ENCODE data around the gene IL17B.

IL17B gene

DNA sequence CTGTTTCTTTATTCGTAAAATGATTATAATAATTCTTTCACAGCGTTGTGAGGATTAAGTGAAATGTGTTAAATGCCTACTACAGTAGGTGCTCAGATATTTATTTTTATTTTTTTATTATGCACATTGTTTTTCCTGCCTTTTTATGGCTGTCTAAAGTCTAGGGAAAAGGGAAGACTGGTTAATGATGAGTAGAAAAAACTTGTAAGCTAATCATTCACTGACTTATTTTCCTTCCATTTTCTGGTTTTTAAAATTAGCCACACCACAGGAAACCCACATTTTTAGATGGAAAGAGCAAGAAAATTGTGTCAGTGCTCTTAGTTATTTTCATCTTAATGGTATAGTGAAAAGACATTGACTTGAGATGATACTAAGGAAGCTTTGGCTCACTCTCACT, 25.2 kb downstream of the IL17B start:
- no peak for DNase-seq

DNA sequence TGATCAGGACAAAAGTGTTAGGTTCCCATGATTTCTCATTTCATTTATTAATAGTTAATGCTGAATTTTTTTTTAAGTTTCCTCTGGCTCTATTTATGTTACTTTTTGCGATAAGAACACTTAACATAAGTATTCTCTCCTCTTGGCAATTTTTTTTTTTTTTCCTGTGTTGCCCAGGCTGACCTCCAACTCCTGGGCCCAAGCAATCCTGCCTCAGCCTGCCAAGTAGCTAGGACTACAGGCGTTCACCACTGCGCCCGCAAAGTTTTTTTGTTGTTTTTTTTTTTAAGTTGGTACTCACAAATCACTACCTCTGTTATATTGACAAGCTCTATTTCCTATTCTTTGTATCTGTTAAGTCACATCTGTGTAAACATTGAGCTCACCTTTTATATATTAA, 26.9 kb downstream of the IL17B start:
- DNase-seq: no peak

DNA sequence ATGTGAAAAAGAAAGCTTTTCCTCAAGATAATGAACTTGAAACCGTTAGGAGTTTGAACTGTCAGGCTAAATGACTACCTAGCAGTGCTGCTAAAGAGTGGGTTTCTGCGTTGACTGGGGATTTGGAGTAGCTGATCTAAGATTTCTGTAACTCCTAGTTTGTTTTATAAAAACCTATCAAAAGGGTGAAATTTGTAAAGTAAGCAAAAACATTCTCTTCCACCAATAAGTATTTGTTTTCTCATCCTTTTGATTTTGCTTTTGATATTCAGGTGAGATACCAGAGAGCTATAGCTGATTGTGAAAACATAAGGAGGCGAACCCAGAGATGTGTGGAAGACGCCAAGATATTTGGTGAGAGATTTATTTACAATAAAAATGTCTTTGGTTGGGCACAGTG, 29.7 kb downstream of the IL17B start:
- no peak for DNase-seq

DNA sequence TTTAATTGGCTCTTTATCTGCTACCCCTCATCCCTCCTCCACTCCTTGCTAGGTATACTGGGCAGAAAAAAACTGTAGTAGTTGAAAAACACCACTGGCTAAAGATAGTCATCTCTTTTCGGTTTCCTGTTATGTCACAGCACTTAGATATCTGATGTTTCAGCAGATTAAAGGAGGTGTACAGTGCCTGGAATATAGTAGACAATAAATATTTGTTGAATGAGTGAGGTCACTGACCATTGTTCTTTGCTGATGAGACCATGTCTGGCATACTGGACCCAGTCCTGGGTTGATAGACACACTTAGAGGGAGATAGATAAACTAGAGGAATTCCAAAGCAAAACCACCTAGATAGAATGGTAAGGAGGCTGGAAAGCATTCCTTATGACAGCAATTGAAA, 30.6 kb downstream of the IL17B start:
- DNase-seq: no peak

DNA sequence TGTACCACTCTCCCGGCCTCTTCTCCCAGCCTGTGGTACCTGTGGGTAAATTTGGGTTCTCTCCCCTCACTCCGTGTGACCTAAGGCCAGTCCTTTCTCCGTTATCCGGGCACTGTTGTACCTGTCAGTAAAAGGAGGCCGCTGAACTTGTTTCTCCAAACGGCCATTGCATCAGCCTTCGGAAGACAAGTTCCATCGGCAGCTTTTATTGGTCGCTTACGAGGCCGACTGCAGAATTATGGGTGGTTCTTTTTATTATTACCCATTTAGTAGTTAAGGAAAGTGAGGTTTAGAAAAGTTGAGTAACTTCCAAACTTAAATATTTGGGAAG, 33.2 kb downstream of the IL17B start:
- DNase-seq: no peak

DNA sequence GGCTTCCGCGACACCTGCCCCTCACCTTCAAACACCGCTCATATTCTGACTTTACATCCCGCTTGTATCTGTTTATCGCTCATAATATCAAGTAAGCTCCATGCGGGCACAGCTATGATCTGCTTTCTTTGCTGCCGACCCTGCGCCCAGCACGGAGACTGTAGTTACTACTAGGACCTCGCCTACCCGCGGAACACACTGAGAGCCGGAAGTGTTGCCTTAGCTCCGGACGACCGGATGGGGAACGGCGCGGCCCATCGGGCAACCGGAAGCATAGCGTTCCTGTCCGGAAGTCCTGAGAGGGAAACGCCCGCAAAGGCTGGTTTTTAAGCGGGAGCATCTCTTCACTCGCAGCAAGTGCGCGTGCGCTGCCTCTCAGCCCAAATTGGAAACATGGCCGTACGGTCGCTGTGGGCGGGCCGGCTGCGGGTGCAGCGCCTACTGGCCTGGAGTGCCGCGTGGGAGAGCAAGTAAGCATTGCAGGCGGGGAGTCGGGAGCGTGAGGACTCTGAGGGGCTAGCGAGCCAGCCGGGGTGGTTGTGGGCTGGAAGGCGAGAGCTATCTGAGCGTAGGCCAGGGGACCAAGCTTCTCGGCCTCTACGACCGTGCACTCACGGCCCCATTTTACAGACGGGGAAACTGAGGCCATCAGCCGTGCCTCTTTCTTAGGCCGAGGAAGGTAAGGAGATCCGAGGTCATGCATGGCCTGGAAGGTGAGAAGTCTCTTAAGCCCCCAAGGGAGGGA, 33.8 kb downstream of the IL17B start, which contains the start of gene GRPEL2:
GRPEL2 (plus strand) TSS at position 353 of the 745 bp plus-strand sequence; CDS start at position 394, 41 bp downstream.
- DNase-seq: peak; percentile 98

DNA sequence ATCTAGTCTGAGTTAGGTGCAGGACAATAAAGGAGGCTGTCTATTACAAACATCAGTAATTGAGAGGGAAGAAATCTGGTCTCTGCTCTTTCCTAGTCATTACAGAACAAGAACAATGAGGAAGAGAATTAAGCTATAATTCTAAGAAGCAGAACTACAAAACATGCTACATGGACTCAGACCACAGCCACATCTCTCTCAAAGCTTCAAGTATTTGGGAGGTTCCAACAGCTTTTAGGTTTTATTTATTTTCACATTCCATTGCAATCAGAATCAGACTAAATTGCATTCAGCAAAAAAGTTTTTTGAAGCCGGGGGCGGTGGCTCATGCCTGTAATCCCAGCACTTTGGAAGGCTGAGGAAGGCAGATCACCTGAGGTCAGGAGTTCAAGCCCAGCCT, 34.9 kb downstream of the IL17B start:
- no peak for DNase-seq

DNA sequence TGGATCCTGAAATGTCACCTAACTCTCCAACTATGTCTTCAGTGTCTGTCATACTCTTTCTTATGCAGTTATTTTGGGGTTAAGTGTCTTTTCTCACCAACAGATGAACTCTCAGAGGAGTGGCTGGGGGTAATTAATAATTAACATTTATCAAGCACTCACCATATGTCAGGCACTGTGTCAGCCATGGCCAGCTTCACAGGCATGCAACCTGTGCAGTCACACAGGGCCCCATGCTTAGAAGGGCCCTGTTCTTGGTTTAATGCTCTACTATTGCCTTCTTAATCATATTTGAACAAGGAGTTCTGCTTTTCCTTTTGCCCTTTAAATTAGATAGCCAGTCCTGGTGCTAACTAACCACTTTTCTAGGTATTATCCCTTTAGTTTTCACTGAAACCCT, 37.2 kb downstream of the IL17B start:
- no peak for DNase-seq

DNA sequence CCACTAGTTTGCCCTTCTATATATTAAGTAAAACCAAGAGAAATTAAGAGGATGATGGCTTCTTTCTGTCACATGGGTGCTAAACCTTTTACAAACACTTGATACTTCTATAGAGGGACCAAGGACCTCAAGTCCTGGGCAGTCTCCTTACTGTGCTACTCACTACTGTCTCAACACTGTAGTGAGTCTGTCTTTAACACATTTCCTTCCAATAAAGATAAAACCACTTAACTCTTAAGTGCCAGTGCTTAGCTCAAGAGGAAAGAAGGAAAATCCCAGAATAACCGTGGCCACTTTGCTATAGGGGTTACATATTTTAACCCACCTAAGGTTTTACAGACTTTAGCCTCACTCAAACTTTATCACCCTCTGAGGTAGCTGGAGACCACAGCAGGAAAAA, 38.2 kb downstream of the IL17B start:
- DNase-seq: no peak

DNA sequence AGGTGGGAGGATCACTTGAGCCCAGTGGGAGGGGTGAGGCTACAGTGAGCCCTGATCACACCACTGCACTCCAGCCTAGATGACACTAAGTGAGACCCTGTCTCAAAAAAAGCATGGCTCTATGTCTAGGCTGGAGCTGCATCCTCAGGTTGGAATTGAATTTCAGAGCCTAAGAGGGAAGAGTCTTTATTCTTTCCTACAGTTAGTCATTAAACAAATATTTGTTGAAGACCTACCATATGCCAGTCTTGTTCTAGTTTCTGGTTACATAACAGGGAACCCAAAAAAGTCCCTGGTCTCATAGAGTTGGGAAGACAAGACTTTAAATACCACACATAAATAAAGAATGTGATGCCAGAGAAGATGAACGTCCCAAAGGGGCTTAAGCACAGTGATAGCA, 40.7 kb downstream of the IL17B start:
- no peak for DNase-seq

DNA sequence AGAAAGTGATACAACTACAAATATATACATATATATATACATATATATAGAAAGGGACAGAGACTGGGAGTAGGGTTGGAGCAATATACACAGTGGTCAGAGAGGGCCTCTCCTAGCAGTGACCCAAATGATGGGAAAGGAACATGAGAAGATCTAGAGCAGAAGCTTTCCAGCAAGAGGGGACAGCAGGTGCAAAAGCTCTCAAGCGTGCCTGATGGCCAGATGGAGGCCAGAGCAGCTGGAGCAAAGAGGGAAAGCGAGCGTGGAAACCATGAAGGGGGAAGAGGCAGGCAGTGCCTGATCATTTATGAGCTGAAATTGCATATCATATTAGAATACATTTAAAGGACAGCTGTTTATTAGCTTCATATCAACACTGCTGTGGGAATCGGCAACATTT, 41.4 kb downstream of the IL17B start:
- no peak for DNase-seq

DNA sequence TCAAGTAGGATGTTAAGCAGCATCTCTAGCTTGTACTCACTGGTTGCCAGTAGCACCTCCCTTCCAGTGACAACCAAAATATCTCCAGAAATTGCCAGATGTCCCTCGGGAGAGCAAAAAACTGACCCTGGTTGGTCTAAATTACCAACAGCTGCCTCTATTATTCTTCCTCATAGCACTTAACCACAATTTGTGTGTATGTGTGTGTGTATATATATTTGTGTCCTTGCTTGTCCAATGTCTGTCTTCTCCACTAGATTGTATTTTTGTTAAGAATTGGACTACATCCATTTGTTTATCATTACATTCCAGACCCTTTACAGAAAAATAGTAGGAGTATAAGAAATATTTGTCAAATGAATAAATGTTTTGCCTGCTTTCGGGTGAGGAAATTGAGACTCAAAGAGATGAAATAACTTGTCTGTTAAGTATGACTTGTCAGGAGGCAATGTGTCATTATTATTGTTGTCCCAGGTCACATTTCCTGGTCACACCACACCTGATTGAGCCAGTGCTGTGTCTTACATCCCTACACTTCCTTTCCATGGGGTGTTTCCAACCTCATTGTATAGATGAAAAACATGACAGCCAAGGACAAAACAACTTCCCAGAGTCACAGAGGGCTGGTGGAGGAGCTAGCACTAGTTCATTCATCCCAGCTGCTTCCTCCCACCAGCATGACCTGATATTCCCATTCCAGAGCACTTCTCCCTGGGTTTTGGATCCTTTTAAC, 45.2 kb downstream of the IL17B start:
- no peak for DNase-seq

DNA sequence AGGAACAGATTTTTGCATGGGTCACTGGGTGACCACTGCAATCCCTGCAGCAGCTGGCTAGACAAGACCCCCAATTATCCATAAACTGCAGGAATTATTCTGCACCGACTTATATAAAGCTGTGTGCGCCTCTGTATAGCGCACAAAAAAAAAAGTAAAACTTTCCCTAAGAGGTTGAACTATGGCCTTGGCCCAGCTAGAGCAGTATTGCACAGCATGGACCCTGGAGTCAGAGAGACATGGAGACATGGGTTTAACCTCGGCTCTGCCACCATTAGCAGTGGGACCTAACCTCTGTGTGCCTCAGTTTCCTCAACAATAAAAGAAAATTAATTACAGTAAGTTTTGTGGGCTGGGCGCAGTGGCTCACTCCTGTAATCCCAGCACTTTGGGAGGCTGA, 50.9 kb downstream of the IL17B start:
- DNase-seq: no peak

DNA sequence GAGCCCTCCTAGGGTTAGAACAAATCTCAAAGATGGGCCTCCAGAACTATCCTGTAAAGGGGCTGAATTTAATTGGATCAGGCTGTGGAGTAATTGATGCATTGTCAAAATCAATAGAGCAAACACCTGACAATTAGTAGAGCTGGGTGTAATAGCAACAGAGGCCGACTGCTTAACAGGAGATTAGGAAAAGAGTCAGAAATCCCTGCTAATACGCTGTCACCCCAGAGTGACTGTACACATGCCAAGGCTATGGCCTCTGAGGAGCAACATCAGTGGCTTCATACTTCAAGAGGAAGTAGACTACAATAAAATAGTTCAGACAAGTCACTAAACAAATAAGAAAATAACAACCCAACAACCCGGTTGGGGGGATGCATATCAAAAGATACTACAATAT, 52.5 kb downstream of the IL17B start:
- no peak for DNase-seq

DNA sequence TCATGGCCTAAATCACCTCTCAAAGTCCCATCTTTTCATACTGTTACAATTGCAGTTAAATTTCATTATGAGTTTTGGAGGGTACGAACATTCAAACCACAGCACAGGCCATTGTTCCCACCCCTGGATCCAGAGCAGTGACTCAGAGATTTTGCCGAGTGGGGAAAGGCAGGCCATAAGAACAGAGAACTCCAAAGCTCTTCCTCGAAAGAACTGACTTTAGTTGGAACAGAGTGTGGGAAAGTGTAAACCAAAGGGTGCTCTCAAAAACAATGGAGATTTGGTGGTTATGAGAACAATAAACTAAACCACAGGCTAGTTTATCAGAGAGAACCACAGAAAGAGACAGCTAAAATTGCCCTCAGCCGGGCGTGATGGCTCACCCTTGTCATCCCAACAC, 53.2 kb downstream of the IL17B start:
- no peak for DNase-seq

DNA sequence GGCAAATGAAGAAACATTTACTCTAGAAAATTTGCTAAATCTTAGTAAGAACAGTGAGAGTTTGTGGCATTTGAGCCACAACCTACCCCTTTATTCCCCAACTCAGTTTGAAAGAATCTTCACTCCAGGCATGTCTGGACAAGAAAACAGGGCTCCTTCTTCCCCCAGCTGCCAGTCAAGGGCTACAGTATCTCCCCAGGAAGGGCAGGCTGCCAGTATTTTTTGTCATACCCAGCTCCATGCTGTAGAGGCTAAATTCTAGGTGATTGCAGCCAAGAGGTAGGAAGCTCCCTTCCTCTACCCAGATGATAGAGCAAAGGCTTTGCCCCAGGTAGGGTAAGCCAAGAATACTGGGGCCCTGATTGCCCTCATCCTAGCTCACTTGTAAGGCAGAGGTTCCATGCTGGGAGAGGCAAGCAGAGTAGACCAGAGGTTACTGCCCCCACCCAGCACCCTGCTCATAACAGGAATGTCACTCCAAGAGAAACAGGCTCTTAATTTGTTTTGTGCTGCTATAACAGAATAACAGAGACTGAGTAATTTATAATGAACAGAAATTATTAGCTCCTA, 53.8 kb downstream of the IL17B start:
- no peak for DNase-seq

DNA sequence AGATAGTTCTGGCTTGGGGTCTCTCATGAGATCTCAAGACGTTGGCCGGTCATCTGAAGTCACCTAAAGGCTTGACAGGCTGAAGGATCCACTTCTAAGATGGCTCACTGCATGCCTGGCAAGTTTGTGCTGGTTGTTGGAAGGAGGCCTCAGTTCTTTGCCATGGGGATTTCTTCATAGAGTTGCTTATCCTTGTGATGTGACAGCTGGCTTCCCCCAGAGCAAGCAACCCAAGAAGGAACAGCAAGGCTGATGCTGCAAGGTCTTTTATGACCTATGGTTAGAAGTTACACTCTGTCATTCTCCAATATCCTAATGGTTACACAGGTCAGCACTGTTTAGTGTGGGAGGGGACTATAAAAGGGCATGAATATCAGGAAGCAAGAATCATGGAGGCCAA, 54.5 kb downstream of the IL17B start:
- DNase-seq: no peak
